GM21447 (cell line): ENCODE data around the gene DTX4.

ENCODE experiments used
- ATAC-seq: cut with Tn5 transposase; IDR thresholded peaks from one replicate; pipeline ENCODE4 v1.9.1; 2021; ENCODE audit not compliant: unreplicated experiment

The DTX4 gene

DNA sequence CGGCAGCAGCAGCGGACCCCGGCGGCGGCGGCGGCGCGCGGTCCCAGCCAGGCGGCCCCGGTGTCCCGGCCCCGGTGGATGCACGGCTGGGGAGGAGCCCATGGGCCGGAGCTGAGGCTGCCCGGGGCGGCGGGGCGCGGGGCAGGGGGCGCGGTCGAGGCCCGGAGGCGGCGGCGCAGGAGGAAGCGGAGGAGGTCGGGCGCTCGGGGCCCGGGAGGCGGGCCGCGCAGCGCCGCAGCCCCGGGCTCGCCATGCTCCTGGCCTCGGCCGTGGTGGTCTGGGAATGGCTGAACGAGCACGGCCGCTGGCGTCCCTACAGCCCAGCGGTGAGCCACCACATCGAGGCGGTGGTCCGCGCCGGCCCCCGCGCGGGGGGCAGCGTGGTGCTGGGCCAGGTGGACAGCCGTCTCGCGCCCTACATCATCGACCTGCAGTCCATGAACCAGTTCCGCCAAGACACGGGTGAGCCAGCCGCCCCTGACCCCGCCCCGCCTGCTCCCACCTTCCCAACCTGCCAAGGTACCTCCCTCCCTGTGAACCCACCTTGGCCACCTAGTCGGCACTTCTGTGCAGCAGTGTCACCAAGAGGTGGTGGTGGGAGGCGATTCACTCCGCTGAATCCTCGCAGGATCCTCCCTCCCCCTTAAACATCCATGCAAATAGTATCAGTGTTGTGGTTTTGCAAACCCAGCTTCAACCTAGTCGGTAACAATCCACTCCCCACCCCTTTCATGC is 580 bp downstream of the DTX4 start:
- peak; percentile 22 for ATAC-seq

DNA sequence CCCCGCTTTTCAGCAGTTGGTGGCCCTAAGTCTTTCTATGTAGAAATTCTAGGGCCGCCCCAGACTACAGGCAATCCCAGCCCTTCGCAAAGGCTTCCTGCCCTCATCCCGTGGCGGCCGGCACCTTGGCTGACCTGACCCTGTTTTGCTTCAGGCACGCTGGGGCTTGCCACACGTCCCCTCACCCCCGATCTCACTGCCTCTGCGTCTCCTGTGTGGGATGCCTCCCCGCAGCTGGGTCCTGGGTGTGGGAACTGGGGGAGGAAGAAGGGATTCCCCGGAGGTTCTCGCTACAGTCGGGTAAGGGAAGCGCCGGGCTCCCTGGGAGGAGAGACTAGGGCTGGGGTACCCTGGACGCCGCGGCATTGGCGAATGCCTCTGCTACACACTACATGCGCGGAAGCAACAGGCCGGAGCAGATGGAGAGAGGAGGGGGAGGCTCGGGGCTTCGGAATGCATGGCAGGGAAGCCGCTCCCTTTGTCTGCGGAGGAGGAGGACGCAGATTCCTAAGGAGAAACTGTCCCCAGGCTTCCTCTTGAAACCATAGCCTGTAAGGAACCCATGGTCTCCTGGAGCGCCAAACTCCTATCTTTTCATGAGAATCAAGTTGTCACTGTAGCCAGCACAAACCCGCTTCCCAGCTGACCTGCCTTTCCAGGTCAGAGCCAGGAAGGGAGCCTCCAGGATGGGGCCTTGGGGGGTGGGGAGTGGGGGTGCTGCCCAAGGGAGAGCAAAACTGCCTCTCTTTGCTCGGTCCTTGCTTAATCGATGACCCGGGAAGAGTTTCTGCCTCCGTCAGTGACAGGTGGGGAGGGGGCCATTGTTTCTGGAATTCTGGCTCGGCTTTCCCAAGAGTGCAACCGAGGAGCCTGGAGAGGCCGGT is 1.4 kb downstream of the DTX4 start:
- ATAC-seq: peak; percentile 26

DNA sequence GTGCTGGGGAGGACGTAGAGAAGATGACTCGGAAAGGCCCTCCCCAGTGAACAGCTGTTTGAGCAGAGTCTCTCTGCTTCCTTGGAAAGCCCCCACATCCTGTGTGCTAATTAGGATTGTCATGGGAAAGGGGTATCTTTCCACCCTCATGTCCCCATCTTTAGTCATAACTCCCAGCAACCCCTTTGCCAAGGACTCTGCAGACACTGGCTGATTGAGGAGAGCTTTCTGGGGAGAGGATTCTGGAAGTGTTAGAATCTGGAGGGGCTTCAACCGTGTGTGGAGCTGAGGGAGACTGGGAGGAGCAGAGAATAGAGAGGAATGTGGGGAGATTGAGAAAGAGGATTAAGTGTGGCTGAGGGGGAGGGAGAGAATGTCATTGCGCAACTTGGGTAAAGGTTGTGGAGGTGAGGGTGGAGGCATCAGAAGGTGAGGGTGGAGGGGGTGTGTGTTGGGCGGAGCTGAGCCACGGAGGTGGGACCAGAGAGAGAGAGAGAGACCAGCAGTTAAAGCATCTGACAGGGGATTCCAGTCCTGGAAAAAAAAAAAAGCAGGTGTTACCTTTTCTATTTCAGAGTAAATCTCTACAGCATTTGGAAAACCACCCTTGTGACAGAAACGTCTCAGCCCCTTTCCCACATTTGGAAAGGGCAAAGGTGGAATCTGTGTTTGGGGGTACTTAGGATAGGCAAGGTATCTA is 2.2 kb downstream of the DTX4 start:
- ATAC-seq: no peak

DNA sequence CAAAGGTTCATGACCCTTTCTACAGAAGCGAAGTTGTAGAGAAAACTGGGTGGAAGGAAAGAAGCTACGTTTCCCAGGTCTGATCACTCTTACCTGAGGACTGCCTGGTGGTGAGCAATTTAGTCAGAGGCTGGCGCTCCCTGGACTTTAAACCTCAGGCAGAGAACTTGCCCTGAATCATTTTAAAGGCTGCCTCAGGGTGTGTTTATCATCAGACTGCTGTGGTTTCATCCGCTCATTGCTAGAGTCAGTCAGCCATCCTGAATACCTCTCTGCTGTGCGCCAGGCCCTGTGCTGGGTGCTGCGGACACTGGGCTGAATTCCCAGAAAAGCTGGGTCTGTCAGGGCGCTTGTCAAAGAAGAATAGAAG is 2.7 kb downstream of the DTX4 start:
- ATAC-seq: no peak

DNA sequence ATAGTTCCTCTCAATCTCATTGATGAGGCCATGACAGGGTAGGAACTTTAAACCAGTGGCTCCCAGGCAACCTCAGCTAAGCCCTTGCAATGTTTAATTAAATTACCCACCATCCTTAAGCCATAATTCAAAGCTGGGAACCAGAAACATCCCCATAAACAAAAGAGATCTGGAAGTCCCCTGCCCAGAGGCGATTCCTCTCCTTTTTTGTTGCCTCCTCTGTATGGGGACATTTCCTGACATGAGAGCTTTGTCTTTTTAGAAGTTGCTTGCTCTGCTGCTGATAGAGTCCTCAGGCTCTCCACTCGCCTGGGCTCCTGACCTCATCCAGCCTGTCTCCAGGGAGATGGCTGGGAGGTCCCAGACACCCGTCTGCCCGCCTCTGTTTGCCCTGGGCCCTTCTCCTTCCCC is 3.2 kb downstream of the DTX4 start:
- no peak for ATAC-seq

DNA sequence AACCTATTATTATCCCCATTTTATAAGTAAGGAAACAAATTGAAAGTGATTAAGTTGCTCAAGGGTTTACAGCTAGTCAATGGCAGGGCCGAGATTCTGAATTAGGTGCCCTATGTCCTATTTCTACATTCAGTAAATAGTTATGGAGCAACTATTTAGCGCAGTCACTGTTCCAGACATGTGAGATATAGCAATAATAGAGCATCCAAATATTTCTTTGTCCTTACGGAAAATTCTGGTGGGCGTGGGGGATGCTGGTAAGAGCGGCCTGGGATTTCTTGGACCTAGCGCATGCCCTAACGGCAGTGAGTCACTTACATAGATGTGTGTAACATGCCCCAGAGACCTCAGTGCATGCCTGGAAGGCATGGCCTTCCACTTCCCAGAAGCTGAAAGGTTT is 4.4 kb downstream of the DTX4 start:
- ATAC-seq: no peak

DNA sequence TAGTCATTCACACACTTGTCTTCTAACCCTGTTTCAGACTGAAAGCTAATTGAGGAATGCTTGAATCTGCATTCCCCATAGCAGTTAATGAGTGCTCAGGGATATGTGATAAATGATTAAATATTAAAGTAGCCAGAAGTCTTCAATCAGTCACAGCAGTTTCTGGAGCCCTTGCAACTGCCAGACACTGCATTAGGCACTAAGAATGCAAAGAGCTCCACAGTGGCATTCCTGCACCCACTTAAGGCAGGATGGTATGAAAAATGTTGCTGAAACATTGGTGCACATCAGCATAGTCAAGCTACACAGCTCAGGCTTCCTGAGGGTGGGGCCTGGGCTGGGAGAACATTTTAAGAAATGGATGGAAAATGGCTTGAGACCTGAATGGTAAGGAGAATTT is 6.5 kb downstream of the DTX4 start:
- ATAC-seq: no peak

DNA sequence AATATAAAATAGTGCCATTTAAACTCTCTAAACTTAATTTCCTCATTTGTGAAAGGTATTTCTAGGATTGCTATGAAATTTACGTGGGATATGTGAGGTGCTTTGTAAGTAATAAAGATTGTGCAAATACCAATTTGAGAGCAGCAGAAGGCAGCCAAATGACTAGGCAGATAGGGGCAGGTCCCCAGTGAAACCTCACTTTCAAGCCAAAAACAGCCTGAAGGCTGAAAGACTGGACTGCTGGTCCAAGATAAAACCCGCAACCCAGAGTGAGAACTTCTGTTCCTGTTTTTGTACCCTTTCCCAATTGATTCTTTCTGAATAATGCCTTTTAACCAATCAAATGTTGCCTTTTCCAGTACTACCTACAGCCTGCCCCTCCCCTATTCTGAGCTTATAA is 7.2 kb downstream of the DTX4 start:
- no peak for ATAC-seq

DNA sequence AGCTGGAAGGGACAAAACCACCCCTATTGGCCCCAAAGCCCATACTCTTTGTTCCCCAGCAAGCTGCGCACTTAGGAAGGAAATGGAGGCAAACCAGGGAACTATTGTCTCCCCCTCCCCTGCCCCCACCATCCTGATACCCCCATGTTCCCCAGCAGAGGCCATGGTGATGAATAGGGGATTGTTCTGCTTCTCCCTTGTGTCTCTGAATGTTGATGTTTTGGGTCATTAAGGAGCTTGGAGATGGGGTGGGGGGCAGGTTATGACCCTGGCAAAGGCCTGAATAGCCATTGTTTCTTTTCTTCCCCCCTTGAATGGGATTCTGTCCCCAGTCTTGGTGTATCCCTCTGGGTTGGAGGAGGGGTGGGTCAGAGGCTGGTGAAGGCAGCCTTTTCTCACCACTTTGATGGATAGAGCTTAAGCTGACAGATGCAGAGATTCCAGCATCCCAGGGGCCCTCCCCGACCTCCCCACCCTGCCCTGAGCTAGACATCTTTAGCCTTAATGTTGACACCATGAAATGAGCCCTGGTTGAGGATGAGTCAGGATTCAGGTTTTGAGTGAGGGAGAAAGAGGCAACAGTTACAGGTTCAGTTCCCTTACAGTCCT is 8.3 kb downstream of the DTX4 start:
- ATAC-seq: no peak

DNA sequence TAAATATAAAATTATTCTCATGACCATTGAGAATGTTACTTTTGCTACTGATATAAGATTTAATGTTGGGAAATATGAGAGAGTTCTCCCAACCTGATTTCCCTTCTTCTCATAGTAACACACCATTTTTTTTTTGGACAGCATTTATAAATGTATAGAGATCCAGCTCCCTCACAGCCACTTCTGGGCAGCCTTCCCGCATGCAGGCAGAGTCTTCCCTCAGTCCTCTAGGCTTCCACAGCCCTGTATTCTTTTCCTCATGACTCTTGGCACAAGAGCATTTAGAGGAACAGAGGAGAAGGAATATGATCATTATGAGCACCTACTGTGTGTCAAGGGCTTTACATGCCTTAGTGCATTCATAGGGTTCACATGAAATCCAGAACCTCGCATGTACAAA is 9.0 kb downstream of the DTX4 start:
- ATAC-seq: no peak

DNA sequence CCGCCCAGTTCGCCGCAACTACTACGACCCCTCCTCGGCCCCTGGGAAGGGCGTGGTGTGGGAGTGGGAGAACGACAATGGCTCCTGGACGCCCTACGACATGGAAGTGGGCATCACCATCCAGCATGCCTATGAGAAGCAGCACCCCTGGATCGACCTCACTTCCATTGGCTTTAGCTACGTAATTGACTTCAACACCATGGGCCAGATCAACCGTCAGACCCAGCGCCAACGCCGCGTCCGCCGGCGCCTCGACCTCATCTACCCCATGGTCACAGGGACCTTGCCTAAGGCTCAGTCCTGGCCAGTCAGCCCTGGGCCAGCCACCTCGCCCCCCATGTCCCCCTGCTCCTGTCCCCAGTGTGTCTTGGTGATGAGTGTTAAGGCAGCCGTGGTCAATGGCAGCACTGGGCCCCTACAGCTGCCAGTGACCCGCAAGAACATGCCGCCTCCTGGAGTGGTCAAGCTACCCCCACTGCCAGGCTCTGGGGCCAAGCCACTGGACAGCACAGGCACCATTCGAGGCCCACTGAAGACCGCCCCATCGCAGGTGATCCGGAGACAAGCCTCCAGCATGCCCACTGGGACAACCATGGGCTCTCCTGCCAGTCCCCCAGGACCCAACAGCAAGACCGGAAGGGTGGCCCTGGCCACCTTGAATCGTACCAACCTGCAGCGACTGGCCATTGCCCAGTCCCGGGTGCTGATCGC is 10.0 kb downstream of the DTX4 start:
- ATAC-seq: no peak

DNA sequence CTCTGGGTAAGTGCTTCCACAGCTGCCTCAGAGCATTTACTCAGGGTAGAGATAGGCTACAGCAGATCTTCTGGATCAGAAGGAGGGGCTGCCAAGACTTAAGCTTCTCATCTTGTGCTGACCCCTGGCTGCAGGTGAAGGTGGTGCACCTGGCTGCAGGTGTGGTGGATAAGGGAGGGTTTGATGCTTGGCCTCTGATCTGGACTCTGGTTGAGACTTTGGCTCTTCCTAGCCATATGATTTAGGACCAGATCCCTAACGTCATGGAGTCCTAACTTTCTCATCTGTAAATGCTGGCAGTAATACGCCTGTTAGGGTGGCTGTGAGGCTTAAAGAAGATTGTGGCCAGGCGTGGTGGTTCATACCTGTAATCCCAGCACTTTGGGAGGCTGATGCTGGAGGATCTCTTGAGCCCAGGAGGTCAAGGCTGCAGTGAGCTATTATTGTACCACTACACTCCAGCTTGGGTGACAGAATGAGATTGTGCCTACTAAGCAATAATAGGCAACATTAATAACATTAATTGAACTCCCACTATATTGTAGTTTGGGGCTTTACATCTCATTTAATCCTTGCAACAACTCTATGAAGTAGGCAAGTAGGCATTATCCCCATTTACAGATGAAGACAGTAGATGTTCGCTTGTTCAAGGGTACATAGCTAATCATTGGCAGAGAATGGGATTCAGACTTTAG is 10.7 kb downstream of the DTX4 start:
- no peak for ATAC-seq

DNA sequence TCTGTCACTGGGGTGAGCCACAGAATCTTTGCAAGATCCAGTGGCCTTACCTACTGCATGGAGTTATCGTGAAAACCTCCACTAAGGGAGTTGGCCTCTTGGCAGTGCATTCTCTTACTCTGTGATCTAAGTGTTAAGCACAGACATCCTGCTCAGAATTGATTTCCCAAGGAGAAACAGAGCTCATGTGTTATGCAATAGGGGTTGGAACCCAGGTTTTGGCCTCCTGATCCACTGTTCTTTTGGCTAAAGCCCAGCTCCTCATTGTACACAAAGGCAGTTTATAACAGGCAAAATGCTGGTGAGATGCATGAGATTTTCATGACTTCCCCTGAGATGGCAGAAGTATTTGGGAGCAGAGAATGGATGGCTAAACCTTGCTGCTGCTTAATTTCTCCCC is 11.8 kb downstream of the DTX4 start:
- ATAC-seq: no peak

DNA sequence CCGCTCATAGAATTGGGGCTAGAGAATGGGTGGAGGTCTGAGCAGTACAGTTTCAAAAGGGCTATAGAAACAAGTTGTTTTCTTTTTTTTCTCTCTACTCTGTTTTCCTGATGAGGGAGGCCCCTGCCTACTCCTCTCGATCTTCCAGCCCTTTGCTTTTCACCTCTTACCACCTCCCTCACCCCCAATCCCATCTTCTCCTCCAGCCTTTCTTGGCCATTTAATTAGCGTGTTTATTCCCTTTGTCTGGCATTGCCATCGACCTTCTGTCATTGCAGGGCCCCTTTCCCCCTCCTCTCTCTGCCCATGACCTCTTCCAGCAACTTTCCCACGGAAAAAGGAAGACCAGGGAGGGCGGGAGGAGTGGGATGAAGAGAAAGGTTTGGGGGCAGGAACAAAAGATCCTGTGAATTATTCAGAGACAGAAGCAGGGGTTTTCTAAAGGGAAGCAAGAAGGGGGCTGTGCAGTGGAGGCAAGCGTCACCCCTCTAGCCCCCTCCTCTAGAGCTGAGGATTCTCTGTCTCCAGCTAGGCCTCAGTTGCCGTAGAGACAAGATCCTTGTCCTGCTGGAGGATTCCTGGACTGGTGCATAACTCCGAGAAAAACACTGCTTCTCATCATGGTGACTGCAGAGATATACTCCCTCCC is 12.9 kb downstream of the DTX4 start:
- no peak for ATAC-seq

DNA sequence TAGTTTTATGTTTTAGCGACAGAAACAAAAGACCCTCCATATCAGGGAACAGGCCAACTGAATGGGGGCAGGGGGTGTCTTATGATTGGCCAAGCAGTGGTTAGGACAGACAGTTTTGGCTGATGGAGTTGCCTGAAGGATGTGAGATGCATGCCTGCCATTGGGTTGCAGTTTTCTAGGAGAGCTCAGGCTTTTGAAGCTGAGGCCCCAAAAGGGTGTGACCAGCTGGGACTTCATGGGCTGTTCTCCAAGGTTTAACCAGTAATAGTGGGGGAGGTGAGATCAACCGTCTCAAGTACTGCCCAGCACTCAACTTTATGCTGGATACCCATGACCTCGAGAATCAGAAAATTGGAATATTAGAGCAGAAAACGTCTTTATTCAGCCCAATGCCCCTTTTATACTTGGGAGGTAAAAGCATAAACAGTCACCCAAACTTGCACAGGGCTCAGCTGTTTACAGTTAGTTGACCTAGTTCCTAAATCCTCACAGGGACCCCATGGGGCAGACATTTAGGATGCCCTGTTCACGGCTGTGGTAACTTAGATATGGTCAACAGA is 13.5 kb downstream of the DTX4 start:
- no peak for ATAC-seq

DNA sequence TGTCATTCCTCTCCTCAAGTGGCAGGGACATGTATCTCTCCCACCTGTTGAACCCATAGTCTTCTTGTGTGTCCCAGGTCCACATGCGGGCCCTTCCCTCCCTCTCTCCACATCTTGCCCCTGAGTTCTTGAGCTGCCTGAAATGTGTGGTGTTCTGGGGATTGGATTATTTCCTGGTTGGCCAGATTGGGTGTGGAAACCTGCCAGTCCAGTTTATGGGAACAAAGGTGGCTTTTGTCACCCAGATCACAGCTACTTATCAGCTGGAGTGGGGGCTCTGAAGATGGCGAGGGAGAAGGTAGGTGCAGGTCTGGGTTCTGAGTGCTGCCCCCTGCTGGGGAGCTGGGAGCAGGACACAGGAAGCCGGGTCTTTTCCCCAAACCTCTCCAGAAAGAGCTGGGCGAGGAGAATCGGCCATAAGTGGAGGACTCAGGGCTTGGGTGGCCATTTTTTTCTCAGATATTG is 14.2 kb downstream of the DTX4 start:
- no peak for ATAC-seq

DNA sequence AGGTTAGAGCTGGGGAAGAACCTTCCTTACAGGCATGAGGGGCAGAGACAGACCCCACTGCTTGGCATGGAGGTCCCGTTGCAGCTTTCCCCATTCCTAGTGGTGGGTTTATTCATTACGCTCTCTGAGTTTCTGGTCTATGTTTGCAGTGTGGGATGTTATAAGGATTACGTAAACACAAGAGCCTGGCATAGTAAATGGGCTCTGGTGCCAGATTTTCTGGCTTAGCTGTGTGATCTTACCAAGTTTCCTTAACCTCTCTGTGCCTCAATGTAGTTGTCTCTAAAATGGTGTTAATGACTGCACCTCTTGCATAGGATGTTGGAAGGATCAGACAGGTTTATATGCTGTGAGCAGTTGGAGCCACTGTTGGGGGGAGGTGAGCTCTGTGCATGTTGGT is 15.1 kb downstream of the DTX4 start:
- no peak for ATAC-seq

DNA sequence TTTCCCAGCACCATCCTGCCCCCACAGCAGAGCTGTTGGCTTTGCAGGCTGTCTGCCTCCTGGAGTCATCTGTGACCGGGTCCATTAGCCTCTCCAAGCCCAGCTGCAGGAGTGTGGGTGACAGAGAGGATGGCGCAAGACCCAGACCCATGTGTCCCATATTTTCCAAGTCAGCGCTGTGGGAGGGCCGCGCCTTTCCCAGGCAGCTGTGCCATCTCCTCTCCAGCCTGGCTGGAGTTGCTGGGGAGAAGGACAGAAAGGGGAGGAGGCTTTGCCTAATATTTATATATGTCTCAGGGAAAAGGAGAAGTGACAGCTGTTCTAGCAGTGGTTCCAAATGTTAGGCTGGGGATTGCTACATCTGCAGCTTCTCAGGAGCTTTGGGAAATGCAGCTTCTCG is 15.7 kb downstream of the DTX4 start:
- no peak for ATAC-seq

DNA sequence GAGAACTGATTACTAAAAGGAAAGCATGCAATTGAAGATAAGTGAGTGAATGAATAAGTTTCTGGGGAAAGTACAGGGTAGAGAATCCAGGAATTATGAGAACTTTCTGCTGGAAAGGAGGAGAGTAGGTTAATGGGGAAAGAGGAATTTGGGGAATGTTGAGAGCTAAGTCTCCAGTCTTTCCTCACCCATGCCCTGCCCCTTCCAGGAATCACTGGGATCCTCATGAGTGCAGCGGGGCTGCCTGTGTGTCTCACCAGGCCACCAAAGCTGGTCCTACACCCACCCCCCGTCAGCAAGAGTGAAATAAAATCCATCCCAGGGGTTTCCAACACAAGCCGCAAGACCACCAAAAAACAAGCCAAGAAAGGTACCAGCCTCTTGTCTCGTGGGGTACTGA is 17.0 kb downstream of the DTX4 start:
- no peak for ATAC-seq
